Measurements from ENCODE around the gene VPS51. TPM values are rescaled to one million over a fixed set of nuclear protein-coding genes. Genes with fewer than 3 reads are reported as not detected.
"Not testable (repeated sequence)": the region's sequence is repeated elsewhere in the genome, so short reads cannot be mapped to it uniquely, and the experiment has no call there.

The VPS51 gene
- total RNA-seq, 1 experiment from 2014 or later, result 117 TPM

DNA sequence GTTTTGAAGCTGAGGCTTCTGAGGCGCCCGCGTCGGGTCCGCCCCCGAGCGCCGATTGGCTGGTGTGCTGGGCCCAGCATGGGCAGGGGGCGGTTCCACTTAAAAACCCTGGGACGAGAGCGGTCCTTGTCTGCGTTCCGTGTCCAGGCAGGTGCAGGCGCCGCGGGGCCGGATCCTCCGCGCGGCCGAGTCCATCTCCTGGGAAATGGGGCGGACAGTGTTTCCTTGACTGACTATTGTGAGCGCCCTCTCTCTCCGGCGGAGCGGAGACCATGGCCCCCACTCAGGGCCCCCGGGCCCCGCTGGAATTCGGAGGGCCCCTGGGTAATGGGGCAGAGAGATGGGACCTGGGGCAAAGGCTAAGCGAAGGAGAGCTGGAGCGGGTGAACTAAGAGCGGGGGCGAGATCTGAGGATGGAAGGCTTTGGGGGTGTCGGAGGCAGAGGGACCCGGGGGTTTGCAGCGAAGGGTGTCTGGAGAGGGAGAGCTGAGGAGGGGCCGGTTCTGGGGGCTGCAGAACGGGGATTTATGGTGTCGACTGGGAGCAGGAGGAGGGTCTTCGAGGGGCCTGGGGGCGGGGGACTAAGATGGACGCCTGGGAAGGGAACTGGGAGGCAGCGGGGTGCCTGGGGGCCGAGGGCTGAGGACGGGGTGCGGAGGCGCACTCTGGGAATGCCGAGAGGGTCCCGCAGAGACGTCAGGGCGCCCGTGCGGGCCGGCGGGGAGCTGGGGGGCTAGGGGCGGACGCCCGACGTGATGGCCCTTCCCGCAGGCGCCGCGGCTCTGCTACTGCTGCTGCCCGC lies 15.9 kb downstream of the VPS51 start, which contains the start of gene TM7SF2:
Gene TM7SF2, plus strand, starts transcription at position 129 of the 802 bp plus-strand sequence. Its CDS starts 144 bp downstream, at position 273.
- DNase-seq, result no peak
- Histone ChIP-seq H3K27me3 (no peaks in the 10 kb centered on the region), H3K36me3 (peaks cover 25% of the 10 kb centered on the region), H3K4me3 (no peak within 1 kb of the TSS), H3K9me3 (no peaks in the 10 kb centered on the region)

GRCh38 chr11:65112546-65113360 lies 16.7 kb downstream of the VPS51 start:
- peaks cover 25% of the 10 kb centered on the region for H3K36me3 ChIP-seq
- H3K9me3 ChIP-seq, result no peaks in the 10 kb centered on the region
- no peak overlapping the region for H3K4me3 ChIP-seq
- no peaks in the 10 kb centered on the region for H3K27me3 ChIP-seq
- DNase-seq, result no peak

DNA sequence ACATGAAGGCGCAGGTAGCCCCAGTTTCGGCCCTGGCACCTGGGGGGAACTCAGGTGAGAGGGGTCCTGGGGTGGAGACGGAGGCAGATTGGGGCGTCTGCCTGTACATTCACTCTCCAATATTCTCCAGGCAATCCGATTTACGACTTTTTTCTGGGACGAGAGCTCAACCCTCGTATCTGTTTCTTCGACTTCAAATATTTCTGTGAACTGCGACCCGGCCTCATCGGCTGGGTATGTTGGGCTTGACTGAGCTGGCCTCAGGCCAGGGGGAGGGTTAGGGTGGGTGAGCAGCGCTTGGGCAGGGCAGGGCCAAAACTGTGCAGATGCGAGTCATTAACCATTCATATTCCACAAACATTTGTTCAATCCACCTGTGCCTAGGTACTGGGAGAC lies 17.3 kb downstream of the VPS51 start:
- H3K36me3 ChIP-seq, result peaks cover 30% of the 10 kb centered on the region
- no peaks in the 10 kb centered on the region for H3K9me3 ChIP-seq
- no peaks in the 10 kb centered on the region for H3K27me3 ChIP-seq
- DNase-seq, result no peak
- no peak overlapping the region for H3K4me3 ChIP-seq

DNA sequence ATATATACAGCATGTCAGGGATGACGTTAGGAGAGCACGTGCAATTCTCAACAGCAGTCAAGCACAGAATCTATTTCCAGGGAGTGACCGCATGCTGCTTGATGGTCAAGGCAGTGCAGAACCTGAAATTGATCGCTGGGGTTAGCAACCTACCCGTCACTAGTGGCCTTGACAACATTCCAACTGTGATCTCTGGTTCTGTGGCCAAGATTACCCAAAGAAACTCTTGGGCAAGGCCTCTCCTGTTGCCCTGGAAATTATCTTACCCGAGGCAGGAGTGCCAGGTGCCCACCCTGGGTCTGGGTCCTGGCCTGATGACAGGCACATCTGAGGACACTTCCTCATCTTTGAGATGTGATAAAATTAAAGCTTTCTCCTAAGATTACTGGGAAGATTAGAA lies 17.8 kb downstream of the VPS51 start:
- Histone ChIP-seq H3K4me3 (no peak overlapping the region), H3K27me3 (no peaks in the 10 kb centered on the region), H3K36me3 (peaks cover 33% of the 10 kb centered on the region), H3K9me3 (no peaks in the 10 kb centered on the region)
- DNase-seq, result no peak

GRCh38 chr11:65114538-65115171 lies 18.6 kb downstream of the VPS51 start:
- Histone ChIP-seq H3K27me3 (no peaks in the 10 kb centered on the region), H3K36me3 (peaks cover 42% of the 10 kb centered on the region), H3K9me3 (no peaks in the 10 kb centered on the region), H3K4me3 (no peak overlapping the region)
- DNase-seq, result no peak

- Histone ChIP-seq H3K4me3 (no peak overlapping the region), H3K36me3 (peaks cover 50% of the 10 kb centered on the region)
- DNase-seq, result no peak
Measured at GRCh38 chr11:65115361-65116082, 19.5 kb downstream of the VPS51 start.

DNA sequence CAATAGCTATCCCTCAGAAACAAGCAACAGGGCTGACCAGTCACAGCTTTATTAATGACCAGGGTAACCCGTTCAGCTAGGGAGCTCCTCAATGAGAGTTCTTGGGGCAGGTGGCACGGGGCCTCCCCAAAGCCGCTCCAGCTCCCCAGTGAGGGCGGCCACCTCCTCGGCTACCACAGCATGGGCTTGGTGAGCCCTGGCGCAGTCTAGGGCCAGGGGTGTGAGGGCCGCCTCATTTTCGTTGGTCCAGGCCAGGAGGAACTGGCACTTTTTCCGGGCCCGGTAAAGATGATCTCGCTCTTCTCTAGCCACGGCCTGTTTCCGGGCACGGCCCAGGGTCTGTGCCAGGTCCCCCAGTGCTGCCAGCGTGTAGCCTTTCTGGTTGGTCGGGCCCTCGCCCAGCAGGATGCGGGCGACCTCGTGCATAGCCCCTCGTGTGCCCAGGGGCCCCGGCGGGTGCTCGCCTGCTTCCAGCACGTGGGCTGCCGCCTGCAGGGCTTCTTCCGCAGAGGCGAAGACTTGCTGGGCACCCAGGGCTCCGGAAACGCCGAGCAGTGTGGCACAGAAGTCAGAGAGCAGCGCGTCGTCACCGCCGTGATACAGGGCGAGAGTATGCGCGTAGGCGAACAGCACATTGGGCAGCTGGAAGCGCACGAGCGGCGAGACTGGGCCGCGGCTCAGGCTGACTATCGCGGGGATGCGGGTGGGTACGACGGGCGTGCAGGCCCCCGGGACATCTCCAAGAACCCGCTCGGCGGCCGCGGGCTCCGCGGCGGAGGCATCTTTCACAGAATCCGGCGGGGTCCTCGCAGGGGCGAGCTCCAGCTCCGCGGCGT lies 20.6 kb downstream of the VPS51 start:
- DNase-seq, result peak; percentile 62
- Histone ChIP-seq H3K27me3 (no peaks in the 10 kb centered on the region), H3K9me3 (no peaks in the 10 kb centered on the region), H3K4me3 (peak overlapping the region; percentile 68), H3K36me3 (peaks cover 53% of the 10 kb centered on the region)

More at GRCh38 chr11:65115361-65116082, 19.5 kb downstream of the VPS51 start:
- H3K9me3 ChIP-seq, result no peaks in the 10 kb centered on the region
- no peaks in the 10 kb centered on the region for H3K27me3 ChIP-seq

DNA sequence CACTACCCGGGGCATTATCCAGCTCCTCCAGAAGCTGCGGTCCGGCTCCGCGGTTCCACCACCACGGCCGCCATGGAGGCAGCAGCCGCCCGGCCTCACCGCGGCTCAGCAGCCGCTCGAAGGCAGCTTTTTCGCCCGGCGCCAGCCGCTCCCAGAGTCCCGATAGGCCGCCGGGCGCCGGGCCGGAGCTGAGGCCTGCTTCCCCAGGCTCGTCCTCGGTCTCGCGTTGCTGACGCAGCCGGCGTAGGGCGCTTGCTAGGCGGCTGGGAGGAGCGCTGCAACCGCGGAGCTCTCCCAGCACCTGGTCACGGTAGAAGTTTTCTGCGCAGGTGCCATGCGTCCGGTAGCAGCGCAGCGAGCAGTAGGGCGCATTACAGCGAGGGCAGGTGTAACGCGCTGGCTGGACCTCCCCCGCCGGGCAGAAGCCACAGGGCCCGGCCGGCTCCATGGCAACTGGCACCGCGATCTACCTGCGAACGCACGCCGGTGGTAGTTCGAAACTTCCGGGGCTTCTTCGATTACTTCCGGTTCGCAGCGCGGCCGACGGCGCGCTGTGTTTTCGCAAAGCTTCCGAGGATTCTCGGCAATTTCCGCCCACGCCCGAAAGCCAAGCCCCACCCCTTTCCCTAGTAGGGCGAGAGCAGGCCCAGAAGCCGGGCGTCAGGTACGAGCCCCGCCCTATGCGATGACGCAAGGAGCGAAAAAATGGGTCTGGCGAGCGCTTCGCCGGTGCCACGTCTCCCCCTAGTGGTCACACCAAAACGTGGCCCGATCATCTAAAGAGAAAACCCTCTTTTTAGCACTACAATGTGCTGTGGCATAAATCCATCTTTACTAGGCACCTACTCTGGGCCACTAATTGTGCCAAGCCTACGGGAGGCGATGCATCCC lies 21.4 kb downstream of the VPS51 start, which contains the start of gene ZNHIT2:
Gene ZNHIT2, minus strand, starts transcription at position 496 of the 891 bp plus-strand sequence. Its CDS starts 48 bp downstream, at position 448.
- H3K4me3 ChIP-seq, result peak within 1 kb of the TSS; percentile 68

DNA sequence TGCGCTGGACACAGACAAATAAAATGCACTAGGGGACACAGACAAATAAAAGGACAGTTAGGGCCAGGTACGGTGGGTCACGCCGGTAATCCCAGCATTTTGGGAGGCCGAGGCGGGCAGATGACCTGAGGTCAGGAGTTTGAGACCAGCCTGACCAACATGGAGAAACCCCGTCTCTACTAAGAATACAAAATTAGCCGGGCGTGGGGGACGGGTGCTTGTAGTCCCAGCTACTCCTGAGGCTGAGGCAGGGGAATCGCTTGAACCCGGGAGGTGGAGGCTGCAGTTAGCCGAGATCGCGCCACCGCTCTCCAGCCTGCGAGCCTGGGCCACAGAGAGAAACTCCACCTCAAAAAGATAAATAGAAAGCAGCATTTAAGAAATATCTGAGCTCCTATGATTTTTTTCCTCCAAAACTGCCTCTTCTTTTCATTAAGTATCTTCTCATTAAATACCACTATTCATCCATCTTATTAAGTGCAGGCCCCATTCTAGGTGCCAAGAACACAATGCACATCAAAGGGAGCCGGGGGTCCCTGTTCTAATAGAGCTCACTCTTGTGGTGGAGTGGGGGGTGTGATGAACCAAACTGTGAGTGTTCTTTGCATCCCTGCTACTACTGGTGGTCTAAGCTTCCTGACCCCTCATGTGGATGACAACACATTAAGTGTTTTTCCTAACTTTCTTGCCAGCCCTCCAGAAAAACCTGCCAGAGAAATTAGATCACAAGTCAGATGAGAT lies 22.3 kb downstream of the VPS51 start:
- no peaks in the 10 kb centered on the region for H3K27me3 ChIP-seq
- H3K36me3 ChIP-seq, result peaks cover 60% of the 10 kb centered on the region

More for the DNA sequence above, 21.4 kb downstream of the VPS51 start, which contains the start of gene ZNHIT2:
- DNase-seq, result peak; percentile 97
- H3K36me3 ChIP-seq, result peaks cover 56% of the 10 kb centered on the region
- no peaks in the 10 kb centered on the region for H3K27me3 ChIP-seq
- no peaks in the 10 kb centered on the region for H3K9me3 ChIP-seq

DNA sequence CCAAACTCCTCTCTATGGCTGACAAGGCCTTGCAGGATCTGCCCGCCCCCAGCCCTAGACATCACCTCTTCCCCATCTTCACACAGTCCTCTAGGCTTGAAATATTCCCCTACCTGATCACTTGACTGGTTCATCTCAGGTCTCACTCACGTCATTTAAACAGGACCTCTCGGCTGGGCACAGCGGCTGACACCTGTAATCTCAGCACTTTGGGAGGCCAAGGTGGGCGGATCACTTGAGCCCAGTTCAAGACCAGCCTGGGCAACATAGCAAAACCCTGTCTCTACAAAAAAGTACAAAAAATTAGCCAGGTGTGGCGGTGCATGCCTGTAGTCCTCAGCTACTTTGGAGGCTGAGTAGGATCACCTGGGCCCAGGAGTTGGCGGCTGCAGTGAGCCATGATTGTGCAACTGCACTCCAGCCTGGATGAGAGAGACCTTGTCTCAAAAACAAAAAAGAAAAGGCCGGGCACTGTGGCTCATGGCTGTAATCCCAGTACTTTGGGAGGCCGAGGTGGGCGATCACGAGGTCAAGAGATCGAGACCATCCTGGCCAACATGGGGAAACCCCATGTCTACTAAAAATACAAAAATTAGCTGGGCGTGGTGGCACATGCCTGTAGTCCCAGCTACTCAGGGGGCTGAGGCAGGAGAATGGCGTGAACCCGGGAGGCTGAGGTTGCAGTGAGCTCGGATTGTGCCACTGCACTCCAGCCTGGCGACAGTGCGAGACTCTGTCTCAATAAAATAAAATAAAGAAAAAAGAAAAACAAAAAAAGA lies 23.1 kb downstream of the VPS51 start:
- H3K27me3 ChIP-seq, H3K9me3 ChIP-seq, DNase-seq, H3K4me3 ChIP-seq: not testable (repeated sequence)
- H3K36me3 ChIP-seq, result peaks cover 65% of the 10 kb centered on the region

More for the DNA sequence above, 22.3 kb downstream of the VPS51 start:
- no peak for DNase-seq
- no peak overlapping the region; the same call in 1 of the 2 replicates for H3K4me3 ChIP-seq
- no peaks in the 10 kb centered on the region for H3K9me3 ChIP-seq

- Histone ChIP-seq H3K27me3 (no peaks in the 10 kb centered on the region), H3K9me3 (no peaks in the 10 kb centered on the region), H3K4me3 (no peak overlapping the region), H3K36me3 (peaks cover 70% of the 10 kb centered on the region)
- no peak for DNase-seq
Measured at GRCh38 chr11:65119670-65119995, 23.6 kb downstream of the VPS51 start.

DNA sequence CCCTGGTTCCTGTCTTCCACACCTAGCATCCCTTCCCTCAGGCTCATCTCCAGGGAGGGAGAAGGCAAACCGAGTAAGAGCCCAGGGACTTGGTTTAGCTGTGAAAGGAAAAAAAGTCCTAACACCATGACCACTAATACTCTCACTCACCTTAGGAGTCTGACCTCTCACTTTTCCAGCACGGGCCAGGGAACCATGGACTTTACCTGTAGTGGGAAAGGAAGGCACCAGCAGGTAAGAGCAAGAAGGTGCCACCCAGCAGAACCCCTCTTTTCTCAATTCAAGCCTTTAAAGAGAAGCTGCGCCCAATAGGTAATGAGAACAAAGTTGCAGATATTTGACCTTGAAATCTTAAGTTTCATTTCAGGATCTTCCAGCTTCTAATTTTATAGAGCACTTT lies 24.8 kb downstream of the VPS51 start:
- H3K9me3 ChIP-seq, result no peaks in the 10 kb centered on the region
- H3K27me3 ChIP-seq, result no peaks in the 10 kb centered on the region
- DNase-seq, result no peak
- peaks cover 67% of the 10 kb centered on the region for H3K36me3 ChIP-seq
- peak overlapping the region; percentile 99 for H3K4me3 ChIP-seq

GRCh38 chr11:65121447-65121864 lies 25.4 kb downstream of the VPS51 start:
- Histone ChIP-seq H3K9me3 (no peaks in the 10 kb centered on the region), H3K4me3 (peak overlapping the region; percentile 99), H3K27me3 (no peaks in the 10 kb centered on the region), H3K36me3 (peaks cover 61% of the 10 kb centered on the region)
- DNase-seq, result no peak

All from MG63 (cell line).